Activated CD8-positive, alpha-beta memory T cell treated with anti-CD3 and anti-CD28 coated beads, Interleukin-2, amount 10 ng/mL, durations not matched to agents 7 days and 5 days (primary cell): ENCODE measurements around the gene HES5. TPM values are rescaled to one million over a fixed set of nuclear protein-coding genes. Genes with fewer than 3 reads are reported as not detected.
"Not testable (repeated sequence)": the region's sequence is repeated elsewhere in the genome, so short reads cannot be mapped to it uniquely, and the experiment has no call there.

ENCODE experiments used
- ATAC-seq: fragments of 150-1000 bp; cut with Tn5 transposase; one replicate; pipeline ENCODE4 v1.10.0; 2021; ENCODE audit warnings: moderate library complexity
- CTCF ChIA-PET: fragments of 350-600 bp; sonication (Branson Sonifier 250); formaldehyde crosslinking; loops from one replicate; lab custom pipeline; 2021; ENCODE audit warnings: antibody characterized with exemption; lab: Charles Lee
- DNase-seq: peaks from one replicate; pipeline ENCODE4 v3.0.0-alpha.2; 2020
- H3K27ac Mint-ChIP-seq: one replicate; pipeline ENCODE4 v1.8.0; 2021; ENCODE audit warnings: mild to moderate bottlenecking, mixed read lengths
- H3K27me3 Mint-ChIP-seq: one replicate; pipeline ENCODE4 v1.8.0; 2021; ENCODE audit warnings: mixed read lengths
- H3K36me3 Mint-ChIP-seq: one replicate; pipeline ENCODE4 v1.8.0; 2021; ENCODE audit warnings: mild to moderate bottlenecking, mixed read lengths
- H3K4me1 Mint-ChIP-seq: one replicate; pipeline ENCODE4 v1.8.0; 2021; ENCODE audit warnings: mixed read lengths
- H3K4me3 Mint-ChIP-seq: one replicate; pipeline ENCODE4 v1.8.0; 2021; ENCODE audit warnings: mild to moderate bottlenecking, moderate library complexity, mixed read lengths
- H3K9me3 Mint-ChIP-seq: one replicate; pipeline ENCODE4 v1.8.0; 2022; ENCODE audit warnings: low read depth, mixed read lengths
- total RNA-seq, 2 experiments: library from RNA; stranded (reverse); gene quantifications; one replicate each; pipeline ENCODE4 v1.2.3, GENCODE V29; 2021

Gene HES5
- total RNA-seq, result not detected

- H3K9me3 Mint-ChIP-seq, result no peaks in the 10 kb centered on the region
- peaks cover 19% of the 10 kb centered on the region for H3K27me3 Mint-ChIP-seq
- no peak for DNase-seq
- peaks cover 6% of the 10 kb centered on the region for H3K36me3 Mint-ChIP-seq
- H3K4me1 Mint-ChIP-seq, result peaks cover 14% of the 10 kb centered on the region
- ATAC-seq, result no peak
- no peak within 1 kb of the TSS for H3K4me3 Mint-ChIP-seq
- CTCF ChIA-PET, result interaction anchor here (1.2 to 1.3 kb wide), 3 partner anchors 11 to 19 kb away, joined by 3 to 4 read pairs (median 3); no protein-coding TSS in a partner anchor
- H3K27ac Mint-ChIP-seq, result no peak within 1 kb of the TSS
Observed at GRCh38 chr1:2529784-2530512, at the start of gene HES5. HES5 (minus strand) TSS chr1:2530263; CDS start chr1:2530164, 99 bp downstream.

GRCh38 chr1:2578758-2579118, 48.7 kb upstream of the HES5 start:
- ATAC-seq (no peak), DNase-seq (no peak)
- H3K27me3 Mint-ChIP-seq, result no peaks in the 10 kb centered on the region
- H3K36me3 Mint-ChIP-seq, result peaks cover 2% of the 10 kb centered on the region
- peaks cover 59% of the 10 kb centered on the region for H3K4me1 Mint-ChIP-seq
- H3K27ac Mint-ChIP-seq, result peak overlapping the region; percentile 83
- peaks cover 4% of the 10 kb centered on the region for H3K9me3 Mint-ChIP-seq
- H3K4me3 Mint-ChIP-seq, result peak overlapping the region; percentile 72
- CTCF ChIA-PET, result interaction anchor here (1.0 to 4.1 kb wide), 7 partner anchors 9 to 163 kb away, joined by 3 to 32 read pairs (median 8); partner anchors contain the start of gene TNFRSF14

GRCh38 chr1:2577565-2578075, 47.6 kb upstream of the HES5 start:
- Mint-ChIP-seq H3K27ac (peak overlapping the region; percentile 90), H3K4me3 (peak overlapping the region; percentile 72), H3K4me1 (peaks cover 51% of the 10 kb centered on the region), H3K9me3 (peaks cover 12% of the 10 kb centered on the region)
- CTCF ChIA-PET, result interaction anchor here (1.0 to 4.1 kb wide), 11 partner anchors 8 to 266 kb away, joined by 3 to 32 read pairs (median 5); partner anchors contain the start of gene TNFRSF14
- ATAC-seq (peak; percentile 57), DNase-seq (peak; percentile 86)
- H3K27me3 Mint-ChIP-seq, H3K36me3 Mint-ChIP-seq: not testable (repeated sequence)

- CTCF ChIA-PET, result interaction anchor here (1.5 to 2.0 kb wide), 3 partner anchors 9 to 15 kb away, joined by 3 to 14 read pairs (median 4); no protein-coding TSS in a partner anchor
- H3K4me3 Mint-ChIP-seq, result no peak overlapping the region
- no peak overlapping the region for H3K27ac Mint-ChIP-seq
Observed at GRCh38 chr1:2575801-2576663, 46.0 kb upstream of the HES5 start.

GRCh38 chr1:2574350-2574749, 44.3 kb upstream of the HES5 start:
- H3K9me3 Mint-ChIP-seq, result peaks cover 14% of the 10 kb centered on the region
- CTCF ChIA-PET, result interaction anchor here (1.4 kb wide), 1 partner anchor 11 kb away, joined by 6 read pairs; no protein-coding TSS in a partner anchor
- H3K27ac Mint-ChIP-seq, result no peak overlapping the region
- peaks cover 5% of the 10 kb centered on the region for H3K36me3 Mint-ChIP-seq
- peaks cover 30% of the 10 kb centered on the region for H3K4me1 Mint-ChIP-seq
- H3K27me3 Mint-ChIP-seq, result peaks cover 3% of the 10 kb centered on the region
- DNase-seq (no peak), ATAC-seq (no peak)
- H3K4me3 Mint-ChIP-seq, result no peak overlapping the region

More at GRCh38 chr1:2575801-2576663, 46.0 kb upstream of the HES5 start:
- Mint-ChIP-seq H3K27me3 (peaks cover 3% of the 10 kb centered on the region), H3K4me1 (peaks cover 43% of the 10 kb centered on the region), H3K36me3 (peaks cover 5% of the 10 kb centered on the region), H3K9me3 (peaks cover 14% of the 10 kb centered on the region)
- no peak for DNase-seq
- ATAC-seq, result no peak

- peaks cover 23% of the 10 kb centered on the region for H3K4me1 Mint-ChIP-seq
- CTCF ChIA-PET, result interaction anchor here (1.4 kb wide), 1 partner anchor 12 kb away, joined by 6 read pairs; no protein-coding TSS in a partner anchor
Observed at GRCh38 chr1:2573250-2573920, 43.3 kb upstream of the HES5 start.

GRCh38 chr1:2571348-2571747, 41.3 kb upstream of the HES5 start:
- CTCF ChIA-PET, result interaction anchor here (1.5 to 2.1 kb wide), 2 partner anchors 10 to 15 kb away, joined by 3 to 12 read pairs; partner anchors contain the start of gene PRXL2B
- peaks cover 3% of the 10 kb centered on the region for H3K36me3 Mint-ChIP-seq
- peaks cover 9% of the 10 kb centered on the region for H3K4me1 Mint-ChIP-seq

More at GRCh38 chr1:2573250-2573920, 43.3 kb upstream of the HES5 start:
- Mint-ChIP-seq H3K9me3 (peaks cover 14% of the 10 kb centered on the region), H3K36me3 (peaks cover 3% of the 10 kb centered on the region), H3K27me3 (peaks cover 3% of the 10 kb centered on the region), H3K27ac (no peak overlapping the region), H3K4me3 (no peak overlapping the region)
- DNase-seq (no peak), ATAC-seq (no peak)

GRCh38 chr1:2570332-2570731, 40.3 kb upstream of the HES5 start:
- H3K27me3 Mint-ChIP-seq, result peaks cover 3% of the 10 kb centered on the region
- H3K4me1 Mint-ChIP-seq, result peaks cover 4% of the 10 kb centered on the region
- no peak for ATAC-seq
- peaks cover 3% of the 10 kb centered on the region for H3K36me3 Mint-ChIP-seq
- DNase-seq, result no peak
- no peak overlapping the region for H3K4me3 Mint-ChIP-seq
- peaks cover 14% of the 10 kb centered on the region for H3K9me3 Mint-ChIP-seq
- CTCF ChIA-PET, result no interaction called here
- no peak overlapping the region for H3K27ac Mint-ChIP-seq

More at GRCh38 chr1:2571348-2571747, 41.3 kb upstream of the HES5 start:
- DNase-seq (no peak), ATAC-seq (no peak)
- Mint-ChIP-seq H3K9me3 (peaks cover 14% of the 10 kb centered on the region), H3K27me3 (peaks cover 3% of the 10 kb centered on the region), H3K4me3 (no peak overlapping the region), H3K27ac (no peak overlapping the region)

- H3K36me3 Mint-ChIP-seq, H3K4me1 Mint-ChIP-seq, H3K4me3 Mint-ChIP-seq, ATAC-seq, CTCF ChIA-PET, DNase-seq, H3K27me3 Mint-ChIP-seq, H3K27ac Mint-ChIP-seq: not testable (repeated sequence)
- H3K9me3 Mint-ChIP-seq, result peaks cover 14% of the 10 kb centered on the region
Observed at GRCh38 chr1:2569703-2570102, 39.6 kb upstream of the HES5 start.

- H3K9me3 Mint-ChIP-seq, result peaks cover 13% of the 10 kb centered on the region
- H3K4me1 Mint-ChIP-seq, result no peaks in the 10 kb centered on the region
- no peak overlapping the region for H3K27ac Mint-ChIP-seq
- CTCF ChIA-PET, result no interaction called here
- peaks cover 3% of the 10 kb centered on the region for H3K36me3 Mint-ChIP-seq
- peaks cover 3% of the 10 kb centered on the region for H3K27me3 Mint-ChIP-seq
- DNase-seq (no peak), ATAC-seq (no peak)
- no peak overlapping the region for H3K4me3 Mint-ChIP-seq
Observed at GRCh38 chr1:2569060-2569459, 39.0 kb upstream of the HES5 start.

GRCh38 chr1:2568187-2568816, 38.2 kb upstream of the HES5 start:
- not testable (repeated sequence) for H3K27me3 Mint-ChIP-seq, ATAC-seq, H3K27ac Mint-ChIP-seq

GRCh38 chr1:2567083-2567679, 37.1 kb upstream of the HES5 start:
- no peak for ATAC-seq

More at GRCh38 chr1:2568187-2568816, 38.2 kb upstream of the HES5 start:
- DNase-seq, H3K9me3 Mint-ChIP-seq, H3K4me1 Mint-ChIP-seq, H3K36me3 Mint-ChIP-seq, CTCF ChIA-PET, H3K4me3 Mint-ChIP-seq: not testable (repeated sequence)

More at GRCh38 chr1:2567083-2567679, 37.1 kb upstream of the HES5 start:
- Mint-ChIP-seq H3K9me3 (no peaks in the 10 kb centered on the region), H3K4me1 (no peaks in the 10 kb centered on the region), H3K4me3 (no peak overlapping the region), H3K27me3 (no peaks in the 10 kb centered on the region), H3K36me3 (peaks cover 1% of the 10 kb centered on the region), H3K27ac (no peak overlapping the region)
- CTCF ChIA-PET, result no interaction called here
- no peak for DNase-seq
